Ishikawa (cell line): Measurements from ENCODE around the gene NEK8.

Source experiments
- CEBPB ChIP-seq: IDR thresholded peaks from 2 replicates; pipeline ENCODE4 v1.6.1; 2012
- CREB1 ChIP-seq: IDR thresholded peaks from 2 replicates; pipeline ENCODE4 v1.6.1; 2012; ENCODE audit warnings: low read depth
- EGR1 ChIP-seq: IDR thresholded peaks from 2 replicates; pipeline ENCODE4 v1.6.1; 2012
- EP300 ChIP-seq: IDR thresholded peaks from 2 replicates; pipeline ENCODE4 v1.6.1; 2012; ENCODE audit warnings: borderline replicate concordance
- FOXM1 ChIP-seq: IDR thresholded peaks from 2 replicates; pipeline ENCODE4 v1.6.1; 2012; ENCODE audit warnings: low read depth, borderline replicate concordance
- NFIC ChIP-seq: IDR thresholded peaks from 2 replicates; pipeline ENCODE4 v1.6.1; 2012
- RAD21 ChIP-seq: IDR thresholded peaks from 2 replicates; pipeline ENCODE4 v1.6.1; 2012; ENCODE audit warnings: low read depth
- TAF1 ChIP-seq: IDR thresholded peaks from 2 replicates; pipeline ENCODE4 v1.6.1; 2012; ENCODE audit warnings: low read depth, mild to moderate bottlenecking
- TCF12 ChIP-seq: IDR thresholded peaks from 2 replicates; pipeline ENCODE4 v1.6.1; 2012; ENCODE audit warnings: low read depth
- TEAD4 ChIP-seq: IDR thresholded peaks from 2 replicates; pipeline ENCODE4 v1.6.1; 2012
- YY1 ChIP-seq: IDR thresholded peaks from 2 replicates; pipeline ENCODE4 v1.6.1; 2012; ENCODE audit warnings: low read depth
- ZBTB7A ChIP-seq: IDR thresholded peaks from 2 replicates; pipeline ENCODE4 v1.6.1; 2012; ENCODE audit warnings: low read depth
- TF ChIP-seq, protein P1 (sequence below): IDR thresholded peaks from 2 replicates; pipeline ENCODE4 v1.6.1; 2012
- TF ChIP-seq, protein P2 (sequence below): IDR thresholded peaks from 2 replicates; pipeline ENCODE4 v1.6.1; 2012; ENCODE audit warnings: low read depth, mild to moderate bottlenecking
- TF ChIP-seq, protein P3 (sequence below): IDR thresholded peaks from 2 replicates; pipeline ENCODE4 v1.6.1; 2012

The NEK8 gene

DNA sequence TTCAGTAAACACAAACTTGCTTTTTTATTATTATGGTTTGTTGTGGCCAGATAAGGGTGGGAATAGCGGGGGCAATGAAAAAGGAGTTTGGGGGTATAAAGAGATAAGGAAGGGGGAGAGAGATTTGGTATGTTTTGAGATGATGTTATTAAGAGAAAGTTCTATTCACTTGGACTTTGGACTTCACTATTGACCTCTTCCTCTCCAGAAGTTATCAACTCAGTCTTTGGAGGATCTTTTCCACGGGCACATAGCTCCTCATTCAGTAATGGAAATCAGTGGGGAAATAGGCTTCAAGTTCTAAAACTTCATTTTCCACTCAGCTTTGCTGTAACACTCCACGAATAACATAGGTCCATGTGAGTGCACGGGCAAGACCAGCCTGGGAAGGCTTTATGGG, 40.1 kb upstream of the NEK8 start:
- TF ChIP-seq TCF12 (no peak), FOXM1 (no peak), TAF1 (no peak)

DNA sequence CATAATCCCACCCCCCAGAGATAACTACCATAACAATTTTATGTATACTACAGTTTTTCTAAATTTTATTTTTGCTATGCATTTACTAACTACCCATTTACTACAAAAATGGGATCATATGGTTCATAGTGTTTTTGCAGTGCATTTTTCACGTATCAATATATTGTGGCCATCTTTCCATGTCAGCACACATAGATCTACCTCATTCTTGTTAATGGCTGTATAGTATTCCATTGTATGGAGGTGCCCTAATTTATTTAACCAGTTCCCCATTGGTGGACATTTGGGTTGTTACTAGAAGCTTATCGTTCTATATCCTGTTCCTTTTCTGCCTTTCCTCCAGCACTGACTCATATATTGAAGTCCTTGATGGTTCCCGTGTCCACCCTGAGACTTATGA, 39.6 kb upstream of the NEK8 start:
- TF ChIP-seq, protein P1, sequence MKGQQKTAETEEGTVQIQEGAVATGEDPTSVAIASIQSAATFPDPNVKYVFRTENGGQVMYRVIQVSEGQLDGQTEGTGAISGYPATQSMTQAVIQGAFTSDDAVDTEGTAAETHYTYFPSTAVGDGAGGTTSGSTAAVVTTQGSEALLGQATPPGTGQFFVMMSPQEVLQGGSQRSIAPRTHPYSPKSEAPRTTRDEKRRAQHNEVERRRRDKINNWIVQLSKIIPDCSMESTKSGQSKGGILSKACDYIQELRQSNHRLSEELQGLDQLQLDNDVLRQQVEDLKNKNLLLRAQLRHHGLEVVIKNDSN = no peak
- TF ChIP-seq FOXM1 = no peak
- no peak for TF ChIP-seq CREB1
- TF ChIP-seq EP300 = no peak
- TF ChIP-seq NFIC = no peak
- no peak for TF ChIP-seq TEAD4
- TF ChIP-seq RAD21 = no peak

DNA sequence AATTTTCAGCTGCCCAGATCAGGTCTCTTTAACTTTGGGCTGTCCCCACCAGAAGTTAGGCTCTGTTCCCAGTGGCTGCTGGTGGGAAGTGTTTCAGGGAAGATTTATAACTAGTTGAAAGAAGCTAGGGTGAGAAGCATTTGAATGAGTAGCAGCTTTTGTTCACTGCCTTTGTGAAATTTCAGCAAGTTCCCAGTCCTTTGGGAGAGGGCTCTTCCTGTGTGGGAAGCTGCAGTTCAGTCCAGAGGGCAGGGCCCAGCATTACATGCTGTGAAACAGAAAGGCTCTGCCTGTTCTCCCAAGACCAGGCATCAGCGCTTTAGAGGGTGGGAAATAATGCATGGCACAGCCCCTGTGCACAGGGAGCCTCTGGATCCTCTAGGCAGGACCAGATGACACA, 34.7 kb upstream of the NEK8 start:
- TF ChIP-seq NFIC (no peak), TCF12 (no peak), EP300 (no peak), FOXM1 (no peak), CEBPB (no peak), EGR1 (no peak)

DNA sequence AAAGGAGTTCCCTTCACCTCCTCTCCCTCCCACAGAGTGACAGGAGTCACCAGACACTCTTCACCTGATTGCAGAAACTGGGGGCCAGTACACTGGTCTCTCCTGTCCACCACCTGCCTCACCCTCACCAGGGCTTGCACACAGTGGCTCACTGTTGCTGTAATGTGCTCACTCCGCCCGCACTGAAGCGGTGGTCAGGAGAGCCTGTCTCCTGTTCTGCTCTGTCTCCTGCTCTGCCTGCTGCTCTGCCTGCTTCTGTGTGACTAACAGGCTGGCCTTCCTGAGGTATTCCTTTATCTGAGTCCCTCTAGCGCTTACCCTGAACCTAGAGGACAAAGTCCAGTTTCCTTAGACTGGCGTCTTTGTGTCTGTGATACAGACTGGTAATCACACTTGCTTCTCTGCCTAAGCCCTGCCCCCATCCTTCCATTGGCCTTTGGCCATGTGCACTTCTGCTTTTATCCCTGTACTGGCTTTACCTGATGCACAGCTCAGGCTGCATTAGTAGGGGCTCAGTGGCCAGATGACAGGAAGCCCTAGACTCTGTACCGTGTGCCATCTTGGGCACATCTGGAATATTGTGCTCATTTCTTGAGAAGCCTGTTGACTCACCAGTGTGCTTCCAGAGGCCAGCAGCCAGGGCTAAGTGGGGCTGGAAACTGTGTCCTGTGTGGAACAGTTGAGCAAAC, 30.2 kb upstream of the NEK8 start:
- no peak for TF ChIP-seq EP300
- no peak for TF ChIP-seq CEBPB
- no peak for TF ChIP-seq ZBTB7A
- TF ChIP-seq YY1 = no peak
- no peak for TF ChIP-seq CREB1
- TF ChIP-seq TEAD4 = no peak
- no peak for TF ChIP-seq NFIC
- TF ChIP-seq, protein P1 = no peak
- no peak for TF ChIP-seq EGR1
- TF ChIP-seq TAF1 = no peak
- TF ChIP-seq, protein P2, sequence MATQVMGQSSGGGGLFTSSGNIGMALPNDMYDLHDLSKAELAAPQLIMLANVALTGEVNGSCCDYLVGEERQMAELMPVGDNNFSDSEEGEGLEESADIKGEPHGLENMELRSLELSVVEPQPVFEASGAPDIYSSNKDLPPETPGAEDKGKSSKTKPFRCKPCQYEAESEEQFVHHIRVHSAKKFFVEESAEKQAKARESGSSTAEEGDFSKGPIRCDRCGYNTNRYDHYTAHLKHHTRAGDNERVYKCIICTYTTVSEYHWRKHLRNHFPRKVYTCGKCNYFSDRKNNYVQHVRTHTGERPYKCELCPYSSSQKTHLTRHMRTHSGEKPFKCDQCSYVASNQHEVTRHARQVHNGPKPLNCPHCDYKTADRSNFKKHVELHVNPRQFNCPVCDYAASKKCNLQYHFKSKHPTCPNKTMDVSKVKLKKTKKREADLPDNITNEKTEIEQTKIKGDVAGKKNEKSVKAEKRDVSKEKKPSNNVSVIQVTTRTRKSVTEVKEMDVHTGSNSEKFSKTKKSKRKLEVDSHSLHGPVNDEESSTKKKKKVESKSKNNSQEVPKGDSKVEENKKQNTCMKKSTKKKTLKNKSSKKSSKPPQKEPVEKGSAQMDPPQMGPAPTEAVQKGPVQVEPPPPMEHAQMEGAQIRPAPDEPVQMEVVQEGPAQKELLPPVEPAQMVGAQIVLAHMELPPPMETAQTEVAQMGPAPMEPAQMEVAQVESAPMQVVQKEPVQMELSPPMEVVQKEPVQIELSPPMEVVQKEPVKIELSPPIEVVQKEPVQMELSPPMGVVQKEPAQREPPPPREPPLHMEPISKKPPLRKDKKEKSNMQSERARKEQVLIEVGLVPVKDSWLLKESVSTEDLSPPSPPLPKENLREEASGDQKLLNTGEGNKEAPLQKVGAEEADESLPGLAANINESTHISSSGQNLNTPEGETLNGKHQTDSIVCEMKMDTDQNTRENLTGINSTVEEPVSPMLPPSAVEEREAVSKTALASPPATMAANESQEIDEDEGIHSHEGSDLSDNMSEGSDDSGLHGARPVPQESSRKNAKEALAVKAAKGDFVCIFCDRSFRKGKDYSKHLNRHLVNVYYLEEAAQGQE = no peak
- TF ChIP-seq FOXM1 = no peak
- no peak for TF ChIP-seq TCF12
- TF ChIP-seq, protein P3, sequence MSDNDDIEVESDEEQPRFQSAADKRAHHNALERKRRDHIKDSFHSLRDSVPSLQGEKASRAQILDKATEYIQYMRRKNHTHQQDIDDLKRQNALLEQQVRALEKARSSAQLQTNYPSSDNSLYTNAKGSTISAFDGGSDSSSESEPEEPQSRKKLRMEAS = no peak
- no peak for TF ChIP-seq RAD21

DNA sequence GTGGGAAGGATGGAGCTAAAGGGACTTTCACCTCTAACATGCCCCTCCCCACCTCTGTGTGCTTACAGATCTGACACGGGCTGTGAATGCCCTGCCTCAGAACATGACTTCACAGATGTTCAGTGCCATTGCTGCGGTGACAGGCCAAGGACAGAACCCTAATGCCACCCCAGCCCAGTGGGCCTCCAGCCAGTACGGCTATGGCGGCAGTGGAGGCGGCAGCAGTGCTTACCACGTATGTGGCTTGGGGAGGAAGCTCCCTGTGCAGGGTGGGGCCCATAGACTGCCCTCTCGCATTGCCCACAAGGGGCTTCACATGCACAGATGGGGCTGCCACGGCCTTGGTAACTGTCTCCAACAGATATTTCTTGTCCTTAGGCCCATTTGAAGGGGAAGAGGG, 28.3 kb upstream of the NEK8 start:
- no peak for TF ChIP-seq EGR1

DNA sequence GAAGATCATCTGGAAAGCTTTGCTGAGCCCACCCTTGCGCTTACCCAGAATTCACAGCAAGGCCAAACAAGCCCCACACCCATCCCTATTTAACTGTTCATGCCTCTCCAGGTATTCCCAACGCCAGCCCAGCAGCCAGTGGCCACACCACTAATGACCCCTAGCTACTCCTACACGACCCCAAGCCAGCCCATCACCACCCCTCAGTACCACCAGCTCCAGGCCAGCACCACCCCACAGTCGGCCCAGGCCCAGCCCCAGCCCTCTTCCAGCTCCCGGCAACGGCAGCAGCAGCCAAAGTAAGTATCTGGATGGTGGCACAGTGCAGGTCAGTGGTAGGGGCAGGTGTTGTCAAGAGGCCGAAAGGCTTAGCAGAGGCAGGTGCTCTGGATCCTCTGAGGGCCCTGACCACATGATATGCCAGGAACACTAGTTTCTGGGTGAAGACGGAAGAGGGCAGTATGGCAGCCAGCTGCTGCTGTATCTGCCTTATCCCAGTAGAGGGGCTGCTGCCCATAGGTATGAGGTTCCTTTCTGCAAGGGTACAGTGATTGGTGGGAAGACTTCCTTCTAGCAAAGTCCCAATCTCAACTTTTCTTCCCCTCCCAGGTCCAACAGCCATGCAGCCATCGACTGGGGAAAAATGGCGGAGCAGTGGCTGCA, 27.6 kb upstream of the NEK8 start:
- TF ChIP-seq EGR1 (no peak), TAF1 (no peak), NFIC (no peak), CREB1 (no peak), FOXM1 (no peak), TCF12 (no peak)
- TF ChIP-seq, protein P1 = no peak
- TF ChIP-seq, protein P3 = no peak

DNA sequence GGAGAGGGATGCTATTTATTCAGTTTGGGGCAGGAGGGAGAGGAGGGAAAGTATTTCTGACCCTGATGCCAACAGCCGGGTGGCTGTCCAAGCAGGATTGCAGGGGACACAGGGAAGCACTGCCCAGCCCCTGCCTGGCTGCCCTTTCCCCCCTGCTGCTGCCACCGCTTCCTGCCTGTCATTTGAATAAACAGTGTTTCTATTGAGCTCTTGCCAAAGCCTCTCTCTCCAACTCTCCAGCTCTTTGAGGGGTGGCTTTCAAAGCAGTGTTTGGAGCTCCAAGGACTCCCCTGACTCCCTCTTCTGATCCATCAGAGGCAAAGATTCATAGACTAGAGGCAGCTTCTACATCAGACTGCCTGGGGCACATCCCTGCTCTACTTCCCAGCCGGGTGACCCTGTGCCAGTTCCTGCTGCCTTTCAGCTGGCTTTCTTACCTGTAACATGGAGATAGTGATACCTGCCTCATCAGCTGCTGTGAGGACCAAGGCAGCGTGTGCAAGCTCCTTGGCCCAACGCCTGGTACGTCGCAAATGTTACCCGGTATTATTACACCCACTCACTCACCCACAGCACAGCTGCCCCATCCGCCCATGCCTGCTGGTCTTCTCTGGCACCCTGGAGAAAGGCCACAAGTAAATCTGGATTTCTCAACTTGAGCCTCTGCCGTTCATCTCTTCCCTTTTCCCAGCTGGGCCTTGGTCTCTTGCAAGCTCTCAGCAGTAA, 26.4 kb upstream of the NEK8 start:
- TF ChIP-seq ZBTB7A = no peak
- no peak for TF ChIP-seq EGR1
- TF ChIP-seq EP300 = no peak
- no peak for TF ChIP-seq CEBPB
